ENCODE measurements around the gene PER1.

Gene PER1, protein sequence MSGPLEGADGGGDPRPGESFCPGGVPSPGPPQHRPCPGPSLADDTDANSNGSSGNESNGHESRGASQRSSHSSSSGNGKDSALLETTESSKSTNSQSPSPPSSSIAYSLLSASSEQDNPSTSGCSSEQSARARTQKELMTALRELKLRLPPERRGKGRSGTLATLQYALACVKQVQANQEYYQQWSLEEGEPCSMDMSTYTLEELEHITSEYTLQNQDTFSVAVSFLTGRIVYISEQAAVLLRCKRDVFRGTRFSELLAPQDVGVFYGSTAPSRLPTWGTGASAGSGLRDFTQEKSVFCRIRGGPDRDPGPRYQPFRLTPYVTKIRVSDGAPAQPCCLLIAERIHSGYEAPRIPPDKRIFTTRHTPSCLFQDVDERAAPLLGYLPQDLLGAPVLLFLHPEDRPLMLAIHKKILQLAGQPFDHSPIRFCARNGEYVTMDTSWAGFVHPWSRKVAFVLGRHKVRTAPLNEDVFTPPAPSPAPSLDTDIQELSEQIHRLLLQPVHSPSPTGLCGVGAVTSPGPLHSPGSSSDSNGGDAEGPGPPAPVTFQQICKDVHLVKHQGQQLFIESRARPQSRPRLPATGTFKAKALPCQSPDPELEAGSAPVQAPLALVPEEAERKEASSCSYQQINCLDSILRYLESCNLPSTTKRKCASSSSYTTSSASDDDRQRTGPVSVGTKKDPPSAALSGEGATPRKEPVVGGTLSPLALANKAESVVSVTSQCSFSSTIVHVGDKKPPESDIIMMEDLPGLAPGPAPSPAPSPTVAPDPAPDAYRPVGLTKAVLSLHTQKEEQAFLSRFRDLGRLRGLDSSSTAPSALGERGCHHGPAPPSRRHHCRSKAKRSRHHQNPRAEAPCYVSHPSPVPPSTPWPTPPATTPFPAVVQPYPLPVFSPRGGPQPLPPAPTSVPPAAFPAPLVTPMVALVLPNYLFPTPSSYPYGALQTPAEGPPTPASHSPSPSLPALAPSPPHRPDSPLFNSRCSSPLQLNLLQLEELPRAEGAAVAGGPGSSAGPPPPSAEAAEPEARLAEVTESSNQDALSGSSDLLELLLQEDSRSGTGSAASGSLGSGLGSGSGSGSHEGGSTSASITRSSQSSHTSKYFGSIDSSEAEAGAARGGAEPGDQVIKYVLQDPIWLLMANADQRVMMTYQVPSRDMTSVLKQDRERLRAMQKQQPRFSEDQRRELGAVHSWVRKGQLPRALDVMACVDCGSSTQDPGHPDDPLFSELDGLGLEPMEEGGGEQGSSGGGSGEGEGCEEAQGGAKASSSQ (N-terminal part only)

DNA sequence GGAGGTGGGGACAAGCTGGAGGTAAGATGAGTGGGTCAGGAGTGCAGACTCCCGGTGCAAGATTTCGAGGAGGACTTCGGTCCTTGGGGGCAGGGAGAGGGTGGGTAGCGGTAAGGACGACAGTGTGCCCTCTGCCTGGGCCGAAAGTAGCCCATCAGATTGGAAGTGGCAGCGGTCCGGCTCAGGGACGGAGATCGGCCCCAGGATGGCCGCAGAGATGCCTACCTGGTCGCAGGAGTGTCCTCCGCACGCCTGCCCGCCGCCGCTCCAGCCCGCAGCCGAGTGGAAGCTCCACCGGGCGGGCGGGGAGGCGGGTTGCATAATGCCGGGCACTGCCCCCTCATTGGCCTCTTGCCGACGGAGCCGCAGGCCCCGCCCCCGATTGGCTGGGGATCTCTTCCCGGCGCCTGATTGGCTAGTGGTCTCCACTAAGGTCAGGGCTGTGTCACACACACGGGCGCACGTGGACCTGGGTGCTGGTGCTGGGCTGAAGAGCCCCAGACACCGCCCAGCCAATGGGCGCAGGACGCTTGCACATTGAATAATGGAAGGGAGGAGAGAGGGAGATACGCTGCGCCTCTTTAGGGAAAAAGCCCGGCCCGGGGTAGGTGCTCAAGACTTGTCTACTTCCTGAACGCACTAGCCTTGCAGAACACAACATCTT, at the start of gene PER1:
Gene PER1, minus strand, starts transcription at position 293 of the 664 bp plus-strand sequence. CDS start 1,698 bp downstream, outside the sequence.
- DNase-seq = peak; percentile 98

DNA sequence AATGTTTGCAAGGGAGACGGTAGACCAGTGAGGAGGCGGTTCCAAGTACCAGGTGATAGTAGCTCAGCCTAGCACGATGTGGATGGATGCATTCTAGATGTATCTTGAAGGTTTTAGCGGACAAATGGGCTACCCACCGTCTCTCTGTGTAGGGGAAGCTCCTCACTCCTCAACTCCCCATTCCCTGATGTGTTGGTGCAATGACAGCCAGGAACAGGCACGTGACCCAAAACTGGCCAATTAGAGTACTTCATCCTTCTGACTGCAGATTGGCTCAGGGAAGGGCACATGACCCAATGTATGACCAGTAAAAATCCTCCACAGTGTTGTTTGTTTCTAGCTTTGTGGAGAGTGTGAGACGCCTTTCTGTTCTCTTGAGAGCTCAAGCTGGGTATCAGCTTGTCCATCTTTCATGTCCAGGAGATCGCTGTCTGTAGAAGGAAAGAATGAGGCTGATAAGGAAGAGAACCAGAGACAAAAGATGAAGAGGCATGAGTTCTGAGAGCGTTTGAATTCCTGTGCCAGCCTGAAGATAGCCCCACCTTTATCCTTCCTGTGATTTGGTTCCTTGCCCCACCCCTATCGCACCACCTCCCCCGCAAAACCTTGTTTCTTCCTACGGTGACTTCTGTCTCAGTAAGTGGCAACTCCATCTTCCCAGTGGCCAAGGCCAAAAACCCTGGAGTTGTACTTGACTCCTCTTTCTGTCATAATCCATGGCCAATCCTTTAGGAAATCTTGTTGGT, 40.0 kb upstream of the PER1 start:
- peak; percentile 98 for DNase-seq

- DNase-seq = peak; percentile 96
Observed at GRCh38 chr17:8190506-8190905, 38.3 kb upstream of the PER1 start.

- peak; percentile 99 for DNase-seq
Observed at GRCh38 chr17:8189711-8190477, 37.7 kb upstream of the PER1 start, which contains the start of gene BORCS6. TSS of gene BORCS6 (minus strand) at chr17:8190180. CDS start at chr17:8190140, 40 bp downstream.

DNA sequence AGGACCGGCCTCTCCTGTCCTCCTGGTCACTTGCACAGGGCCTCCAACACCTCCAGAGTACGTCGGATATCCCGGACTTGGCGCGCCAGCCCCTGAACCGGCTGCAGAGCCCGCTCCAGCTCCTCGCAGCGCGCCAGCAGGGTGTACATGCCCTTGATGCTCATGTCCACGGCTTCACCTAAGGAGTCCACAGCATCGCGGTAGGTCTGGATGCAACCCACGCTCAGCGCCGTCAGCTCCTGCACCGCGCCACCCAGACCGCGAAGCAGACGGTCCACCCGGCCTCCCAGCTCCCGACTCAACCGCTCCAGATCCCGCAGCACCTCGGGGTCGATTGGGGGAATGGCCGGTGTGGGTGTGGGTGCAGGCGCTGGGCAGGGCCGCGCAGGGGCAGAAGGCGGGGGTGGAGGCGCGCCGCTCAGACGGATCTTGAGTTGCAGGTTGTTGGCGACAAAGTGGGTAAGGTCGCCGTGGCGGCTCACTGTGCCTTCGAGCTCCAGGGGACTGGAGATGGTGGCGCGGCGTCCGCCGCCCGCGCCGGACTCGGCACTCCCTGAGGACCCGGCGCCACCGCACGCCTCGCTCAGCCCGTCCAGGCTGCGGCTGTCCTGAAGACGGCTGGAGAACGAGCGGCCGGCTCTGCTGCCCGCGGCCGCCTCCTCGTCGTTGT, 37.0 kb upstream of the PER1 start:
- DNase-seq = no peak

DNA sequence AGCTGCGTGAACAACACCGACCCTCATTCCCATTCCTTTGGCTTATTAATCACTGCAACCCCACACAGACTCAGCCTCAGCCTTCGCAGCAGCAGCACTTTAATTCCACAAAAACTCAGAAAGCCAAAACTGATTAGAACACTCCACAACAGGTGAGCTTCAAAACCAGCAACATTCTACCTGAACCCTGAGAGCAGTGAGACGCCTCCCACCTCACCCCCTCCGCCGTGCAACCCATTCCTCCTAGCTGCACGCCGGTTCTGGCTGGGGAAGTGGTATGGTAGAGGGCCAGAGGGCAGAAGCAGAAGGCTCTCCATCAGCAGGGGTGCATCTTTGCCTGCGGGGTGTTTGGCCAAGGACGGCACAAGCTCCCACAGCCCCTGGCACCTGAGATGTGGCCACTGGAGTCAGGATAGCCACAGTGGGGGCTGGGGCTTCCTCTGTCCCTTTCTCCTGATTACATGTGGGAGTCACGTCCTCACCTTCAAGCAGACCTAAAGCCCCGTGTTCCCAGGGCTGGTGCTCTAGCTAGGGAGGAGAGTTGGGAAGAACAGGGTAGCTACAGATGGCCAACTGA, 36.1 kb upstream of the PER1 start:
- no peak for DNase-seq

DNA sequence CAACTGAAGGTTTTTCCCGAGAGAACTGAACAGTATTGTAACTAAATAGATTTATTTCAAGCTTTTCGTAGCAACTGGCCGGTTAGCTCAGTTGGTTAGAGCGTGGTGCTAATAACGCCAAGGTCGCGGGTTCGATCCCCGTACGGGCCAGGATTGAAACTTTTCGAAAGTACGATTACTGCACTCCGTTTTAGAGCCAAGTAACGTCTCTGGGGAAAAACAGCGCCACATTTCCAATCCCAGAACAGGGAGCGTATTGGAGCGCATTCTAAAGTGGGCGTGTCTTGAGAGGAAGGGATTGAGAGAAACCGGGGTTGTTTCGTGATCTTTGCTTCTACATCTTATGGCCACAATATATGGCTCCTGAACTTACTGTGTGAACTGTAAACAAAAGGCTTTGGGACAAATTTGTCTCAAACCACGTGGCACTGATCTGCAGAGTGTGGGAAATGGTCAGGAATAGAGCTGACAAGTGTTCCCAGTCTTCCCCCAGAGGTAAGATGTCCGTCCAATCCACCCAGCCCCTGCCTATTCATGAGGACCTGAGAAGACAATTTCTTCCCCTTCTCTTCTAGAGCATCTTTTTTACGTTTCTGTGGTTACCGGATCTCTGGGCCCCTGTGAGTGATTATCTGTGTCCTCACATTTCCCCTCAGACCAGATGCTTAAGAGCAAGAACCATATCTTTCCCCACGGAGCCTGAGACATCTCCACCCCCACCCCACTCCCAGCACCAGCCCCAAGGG, 35.5 kb upstream of the PER1 start:
- peak; percentile 100 for DNase-seq

DNA sequence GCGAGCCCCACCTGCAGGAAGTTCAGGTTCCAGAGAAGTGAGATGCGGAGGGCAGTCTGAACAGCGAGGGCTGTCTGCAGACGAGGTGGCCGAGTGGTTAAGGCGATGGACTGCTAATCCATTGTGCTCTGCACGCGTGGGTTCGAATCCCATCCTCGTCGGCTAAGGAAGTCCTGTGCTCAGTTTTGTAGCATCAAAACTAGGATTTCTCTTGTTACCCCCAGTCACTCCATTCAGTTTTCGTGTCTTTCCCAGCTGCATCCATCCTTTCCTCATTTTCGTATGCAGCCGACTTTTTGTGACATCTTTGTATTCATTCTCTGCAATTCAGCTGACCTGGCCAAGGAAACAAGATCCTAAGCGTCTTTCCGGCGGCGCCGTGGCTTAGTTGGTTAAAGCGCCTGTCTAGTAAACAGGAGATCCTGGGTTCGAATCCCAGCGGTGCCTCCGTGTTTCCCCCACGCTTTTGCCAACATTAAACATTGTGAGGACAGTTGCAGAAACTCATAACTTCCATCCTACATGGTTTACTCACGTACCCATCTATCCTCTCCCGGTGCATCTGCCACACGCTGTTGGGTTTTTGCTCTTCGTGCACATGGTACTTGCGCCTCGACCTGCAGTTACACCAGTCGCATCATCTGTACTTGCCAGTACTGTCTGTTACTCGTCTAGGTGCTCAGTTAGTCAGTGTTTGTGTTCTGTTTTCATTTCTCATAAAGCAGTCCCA, 34.7 kb upstream of the PER1 start:
- peak; percentile 100 for DNase-seq

GRCh38 chr17:8186446-8186786, 34.2 kb upstream of the PER1 start:
- no peak for DNase-seq

DNA sequence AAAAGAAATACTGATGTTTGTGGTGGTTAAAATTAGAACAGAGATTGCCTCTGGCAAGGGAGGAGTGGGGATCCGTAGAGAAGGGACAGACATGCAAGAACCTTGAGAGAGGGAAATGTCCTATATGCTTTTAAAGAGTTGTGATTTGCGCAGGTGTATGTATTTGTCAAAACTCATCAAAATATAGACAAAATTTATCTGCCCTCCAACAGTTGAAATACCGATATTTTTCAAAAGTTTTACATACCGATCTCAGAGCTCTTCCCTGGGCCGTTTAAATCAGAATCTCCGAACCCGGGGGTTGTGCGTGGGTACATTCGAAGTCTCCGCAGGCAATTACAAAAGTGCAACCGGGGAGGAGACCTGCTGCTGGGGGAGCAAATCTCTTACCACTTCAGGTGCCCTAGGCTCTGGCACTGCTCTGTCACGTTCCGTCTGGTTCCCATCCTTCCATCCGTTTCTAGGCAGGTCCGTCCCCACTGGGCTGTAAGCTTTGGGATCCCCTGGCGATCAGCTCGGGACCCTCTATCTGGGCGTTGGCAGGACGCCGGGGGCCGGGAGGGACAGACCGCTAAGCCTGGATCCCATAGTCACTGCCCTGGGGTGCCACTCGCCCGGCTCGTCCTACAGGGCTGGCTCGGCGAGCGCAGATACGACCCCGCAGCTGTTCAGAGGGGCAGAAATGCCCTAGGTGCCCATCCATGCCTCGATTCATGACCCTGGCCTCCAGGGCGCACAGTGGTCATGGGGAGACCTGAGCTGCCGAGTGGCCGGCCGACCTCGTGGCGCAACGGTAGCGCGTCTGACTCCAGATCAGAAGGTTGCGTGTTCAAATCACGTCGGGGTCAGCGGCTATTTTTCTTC, 33.6 kb upstream of the PER1 start:
- DNase-seq = peak; percentile 93

- no peak for DNase-seq
Observed at GRCh38 chr17:8176998-8177731, 25.0 kb upstream of the PER1 start.

DNA sequence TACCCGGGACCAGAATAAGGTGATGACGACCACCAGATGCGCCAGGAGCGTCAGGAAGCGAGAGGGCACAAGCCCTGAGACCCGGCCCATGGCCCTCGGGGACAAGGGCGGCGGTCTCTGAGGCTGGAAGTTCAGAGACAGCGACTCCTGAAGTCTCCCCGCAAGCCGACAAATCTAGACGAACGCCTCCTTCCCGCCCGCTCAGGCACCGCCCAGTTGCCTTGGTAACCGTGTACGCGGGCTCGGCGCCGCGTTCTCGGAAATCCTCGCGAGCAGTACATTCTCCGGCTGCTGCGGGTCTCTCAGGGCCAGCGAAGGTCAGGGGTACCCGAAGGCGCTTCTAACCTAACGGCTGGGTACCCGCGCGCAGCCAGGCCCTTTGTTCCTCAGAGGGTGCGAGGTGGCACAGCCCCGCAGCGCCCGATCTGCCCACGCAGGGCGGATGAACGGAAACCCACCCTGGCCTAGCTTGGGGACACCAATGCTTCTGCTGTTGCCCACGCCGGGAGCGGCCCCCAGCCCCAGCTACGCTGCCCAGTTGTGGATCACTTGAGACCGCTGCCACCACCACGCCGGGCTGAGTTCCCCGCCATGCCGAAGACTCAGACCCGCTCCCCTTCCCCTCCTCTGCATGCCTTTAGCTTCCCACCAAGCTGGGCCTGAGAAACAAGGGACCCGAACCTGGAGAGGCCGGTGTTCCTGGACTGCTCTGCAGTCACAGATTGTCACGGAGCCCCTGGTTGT, 24.2 kb upstream of the PER1 start, which contains the start of gene TMEM107:
Gene TMEM107, minus strand, starts transcription at position 184 of the 744 bp plus-strand sequence. Its CDS starts 94 bp downstream, at position 90.
- peak; percentile 97 for DNase-seq

DNA sequence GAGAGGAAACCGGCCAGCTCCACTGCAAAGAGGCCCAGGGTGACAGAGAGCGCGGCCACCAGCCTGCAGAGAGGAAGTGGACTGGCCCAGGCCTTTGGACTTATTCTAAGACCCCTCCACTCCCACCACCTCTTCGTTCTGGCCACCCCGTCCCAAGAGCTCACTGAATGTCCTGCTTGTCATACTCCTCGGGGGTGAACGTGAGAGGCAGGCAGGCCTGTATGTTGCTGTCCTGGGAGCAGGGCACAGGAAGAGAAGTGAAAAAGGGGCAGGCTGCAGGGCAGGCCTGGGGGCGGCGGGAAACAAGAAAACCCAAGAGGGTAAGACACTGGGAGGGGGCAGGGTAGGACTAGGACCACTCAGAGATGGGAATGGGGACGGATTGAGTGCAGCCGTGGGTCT, 23.6 kb upstream of the PER1 start:
- peak; percentile 80 for DNase-seq

- DNase-seq = no peak
Observed at GRCh38 chr17:8173871-8174322, 21.7 kb upstream of the PER1 start.

DNA sequence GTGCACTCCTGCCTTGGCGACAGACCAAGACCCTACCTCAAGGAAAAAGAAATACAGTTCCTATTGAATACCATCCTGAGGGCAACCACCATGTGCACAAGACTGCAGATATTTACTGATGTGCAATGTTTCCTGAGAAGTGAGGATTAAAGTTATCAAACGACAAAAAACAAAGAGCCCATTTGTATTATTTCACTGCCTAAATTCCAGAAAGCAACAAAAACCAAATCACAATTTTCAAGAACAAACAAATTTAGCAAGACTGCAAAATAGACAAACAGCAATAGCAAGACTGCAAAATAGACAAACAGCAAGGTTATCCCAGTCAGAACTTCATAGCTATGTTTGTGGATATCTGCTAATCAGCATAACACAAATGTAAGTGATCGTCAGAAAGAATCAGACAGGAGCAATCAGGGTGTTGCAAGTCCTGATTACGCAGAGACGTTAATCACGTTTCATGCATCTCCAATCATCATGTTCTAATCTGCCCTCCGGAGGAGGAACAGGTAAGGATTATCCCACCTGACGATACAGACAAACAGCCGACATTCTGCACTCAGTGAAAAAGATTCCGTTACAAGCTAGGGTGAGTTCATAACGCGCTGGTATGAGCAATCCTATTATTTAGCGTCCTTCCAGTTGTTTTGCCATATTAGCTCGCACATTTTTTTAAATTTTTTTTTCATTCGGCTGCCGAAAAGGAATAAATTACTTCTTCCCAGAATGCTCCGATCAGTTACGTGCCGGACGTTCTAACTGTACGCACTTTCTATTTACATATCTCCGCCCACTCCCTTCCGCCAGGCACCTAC, 21.1 kb upstream of the PER1 start:
- DNase-seq = peak; percentile 98

All from OCI-M1 (cell line).